ENCODE measurements around the gene EMP1.

- TF ChIP-seq CTCF (IDR thresholded peaks at IDR 0.05) (no peak), POLR2A (IDR thresholded peaks at IDR 0.05) (no peak)
Observed at GRCh38 chr12:13220838-13221237, 24.3 kb downstream of the EMP1 start.

Data from lower leg skin (tissue), 3 donors.